MM.1S (cell line): Measurements from ENCODE around the gene C16orf78.
A peak's percentile ranks its signal among the peaks of the same experiment; 100 is the strongest.

Experiments
- DNase-seq: peaks from one replicate; pipeline ENCODE4 v3.0.0-alpha.2; 2015
- H2AFZ ChIP-seq: fragments of 300-600 bp; sonication (generic); 2 replicates; pipeline ENCODE4 v1.6.0; 2016; ENCODE audit warnings: antibody characterized with exemption, low read length
- H3F3A ChIP-seq: fragments of 300-600 bp; sonication (generic); 2 replicates; pipeline ENCODE4 v1.6.1; 2016; ENCODE audit warnings: mild to moderate bottlenecking, antibody characterized with exemption, low read length, moderate library complexity, mixed read lengths; ENCODE audit not compliant: insufficient read depth
- H3K27ac ChIP-seq: fragments of 300-600 bp; sonication (generic); 2 replicates; pipeline ENCODE4 v1.5.1; 2016; ENCODE audit warnings: mild to moderate bottlenecking, low read length
- H3K27me3 ChIP-seq: fragments of 300-600 bp; sonication (generic); replicated peaks from 2 replicates; pipeline ENCODE4 v1.6.0; 2016; ENCODE audit warnings: low read length; ENCODE audit not compliant: insufficient read depth
- H3K36me3 ChIP-seq: fragments of 300-600 bp; sonication (generic); replicated peaks from 2 replicates; pipeline ENCODE4 v1.6.1; 2016; ENCODE audit warnings: mild to moderate bottlenecking, low read length, mixed read lengths; ENCODE audit not compliant: insufficient read depth
- H3K4me1 ChIP-seq: fragments of 300-600 bp; sonication (generic); 2 replicates; pipeline ENCODE4 v1.6.1; 2016; ENCODE audit warnings: low read length, mixed read lengths
- H3K4me2 ChIP-seq: fragments of 300-600 bp; sonication (generic); 2 replicates; pipeline ENCODE4 v1.6.0; 2016; ENCODE audit warnings: low read depth, low read length
- H3K4me3 ChIP-seq: fragments of 300-600 bp; sonication (generic); 2 replicates; pipeline ENCODE4 v1.5.1; 2016; ENCODE audit warnings: low read length, mixed read lengths
- H3K79me2 ChIP-seq: fragments of 300-600 bp; sonication (generic); 2 replicates; pipeline ENCODE4 v1.6.1; 2016; ENCODE audit warnings: mixed run types, low read length, mixed read lengths
- H3K9ac ChIP-seq: fragments of 300-600 bp; sonication (generic); 2 replicates; pipeline ENCODE4 v1.6.1; 2016; ENCODE audit warnings: low read length, mixed read lengths
- H3K9me2 ChIP-seq: fragments of 300-600 bp; sonication (generic); replicated peaks from 2 replicates; pipeline ENCODE4 v1.6.1; 2016; ENCODE audit warnings: mild to moderate bottlenecking, low read length, mixed read lengths; ENCODE audit not compliant: insufficient read depth
- H3K9me3 ChIP-seq: fragments of 300-600 bp; sonication (generic); replicated peaks from 2 replicates; pipeline ENCODE4 v1.6.1; 2016; ENCODE audit warnings: mild to moderate bottlenecking, low read length, mixed read lengths; ENCODE audit not compliant: insufficient read depth
- H4K20me1 ChIP-seq: fragments of 300-600 bp; sonication (generic); 2 replicates; pipeline ENCODE4 v1.6.1; 2016; ENCODE audit warnings: mild to moderate bottlenecking, low read length, moderate library complexity, mixed read lengths; ENCODE audit not compliant: insufficient read depth
- EZH2 ChIP-seq: fragments of 300-600 bp; sonication (generic); optimal IDR thresholded peaks from 2 replicates; pipeline ENCODE3; 2017; ENCODE audit warnings: low read depth, mild to moderate bottlenecking, antibody characterized with exemption, low read length, mixed read lengths
- EZH2phosphoT487 ChIP-seq: fragments of 300-600 bp; sonication (generic); IDR thresholded peaks from 2 replicates; pipeline ENCODE4 v1.6.1; 2018; ENCODE audit warnings: antibody characterized with exemption, low read length
- TF ChIP-seq, protein P1 (sequence below): fragments of 300-600 bp; sonication (generic); IDR thresholded peaks from 2 replicates; pipeline ENCODE4 v1.5.1; 2016; ENCODE audit warnings: antibody characterized with exemption, low read length, mixed read lengths

Gene C16orf78

DNA sequence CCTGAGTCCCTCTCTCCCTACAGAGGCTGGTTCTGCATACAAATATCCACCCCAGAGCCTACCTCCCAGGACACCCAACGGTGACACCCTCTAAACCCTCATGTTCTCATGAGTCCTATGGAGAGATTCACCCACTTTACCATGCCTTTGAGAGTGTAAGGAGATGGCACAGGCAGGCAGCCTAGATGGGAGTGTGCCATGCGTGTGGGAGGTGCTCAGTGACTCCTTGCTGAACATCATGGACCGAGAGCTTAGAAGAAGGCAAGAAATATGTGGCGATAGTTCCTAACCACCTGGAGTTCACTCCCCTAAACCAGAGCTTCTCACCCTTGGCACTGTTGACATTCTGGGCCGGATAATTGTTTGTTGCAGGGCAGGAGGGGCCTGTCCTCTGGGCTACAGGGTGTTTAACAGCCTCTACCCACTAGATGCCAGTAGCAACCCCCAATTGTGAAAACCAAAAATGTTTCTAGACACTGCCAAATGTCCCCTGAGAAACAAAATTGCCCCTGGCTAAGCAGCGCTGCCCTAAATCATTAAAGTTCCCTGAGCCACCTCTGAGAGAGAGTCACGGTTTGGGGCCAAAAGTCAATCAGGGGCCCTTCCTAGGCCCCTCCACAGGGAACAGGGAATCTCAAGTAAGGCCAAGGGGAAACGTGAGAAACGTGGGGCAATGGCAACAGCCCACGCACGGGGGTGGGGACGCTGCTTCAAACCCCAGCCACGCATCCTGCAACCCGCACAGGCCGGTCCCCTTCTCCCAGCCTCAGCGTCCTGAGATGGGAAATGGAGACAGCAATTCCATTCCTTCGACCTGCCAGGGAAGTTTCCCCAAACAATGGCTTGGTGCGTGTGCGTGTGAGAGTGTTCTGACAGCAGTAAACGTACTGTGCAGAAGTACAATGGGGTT, 66.8 kb downstream of the C16orf78 start:
- H3K4me2 ChIP-seq = peak overlapping the region; percentile 94; the same call in 1 of the 2 replicates
- H3K36me3 ChIP-seq = no peaks in the 10 kb centered on the region
- peak overlapping the region; percentile 80; the same call in 1 of the 2 replicates for H3K27ac ChIP-seq
- H2AFZ ChIP-seq = peak overlapping the region; percentile 58
- H3K9me2 ChIP-seq = no peaks in the 10 kb centered on the region
- peaks cover 22% of the 10 kb centered on the region for H3K4me1 ChIP-seq
- H3F3A ChIP-seq = 0 out of 2 replicates have a peak, but pooled peaks cover 3% of the 10 kb centered on the region
- no peaks in the 10 kb centered on the region for H4K20me1 ChIP-seq
- no peaks in the 10 kb centered on the region for H3K9me3 ChIP-seq
- no peak overlapping the region for H3K4me3 ChIP-seq
- no peak overlapping the region for H3K9ac ChIP-seq
- DNase-seq = peak; percentile 27
- TF ChIP-seq, protein P1, sequence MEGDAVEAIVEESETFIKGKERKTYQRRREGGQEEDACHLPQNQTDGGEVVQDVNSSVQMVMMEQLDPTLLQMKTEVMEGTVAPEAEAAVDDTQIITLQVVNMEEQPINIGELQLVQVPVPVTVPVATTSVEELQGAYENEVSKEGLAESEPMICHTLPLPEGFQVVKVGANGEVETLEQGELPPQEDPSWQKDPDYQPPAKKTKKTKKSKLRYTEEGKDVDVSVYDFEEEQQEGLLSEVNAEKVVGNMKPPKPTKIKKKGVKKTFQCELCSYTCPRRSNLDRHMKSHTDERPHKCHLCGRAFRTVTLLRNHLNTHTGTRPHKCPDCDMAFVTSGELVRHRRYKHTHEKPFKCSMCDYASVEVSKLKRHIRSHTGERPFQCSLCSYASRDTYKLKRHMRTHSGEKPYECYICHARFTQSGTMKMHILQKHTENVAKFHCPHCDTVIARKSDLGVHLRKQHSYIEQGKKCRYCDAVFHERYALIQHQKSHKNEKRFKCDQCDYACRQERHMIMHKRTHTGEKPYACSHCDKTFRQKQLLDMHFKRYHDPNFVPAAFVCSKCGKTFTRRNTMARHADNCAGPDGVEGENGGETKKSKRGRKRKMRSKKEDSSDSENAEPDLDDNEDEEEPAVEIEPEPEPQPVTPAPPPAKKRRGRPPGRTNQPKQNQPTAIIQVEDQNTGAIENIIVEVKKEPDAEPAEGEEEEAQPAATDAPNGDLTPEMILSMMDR = peak; percentile 34
- no peak for TF ChIP-seq EZH2
- H3K27me3 ChIP-seq = no peaks in the 10 kb centered on the region
- H3K79me2 ChIP-seq = no peaks in the 10 kb centered on the region

DNA sequence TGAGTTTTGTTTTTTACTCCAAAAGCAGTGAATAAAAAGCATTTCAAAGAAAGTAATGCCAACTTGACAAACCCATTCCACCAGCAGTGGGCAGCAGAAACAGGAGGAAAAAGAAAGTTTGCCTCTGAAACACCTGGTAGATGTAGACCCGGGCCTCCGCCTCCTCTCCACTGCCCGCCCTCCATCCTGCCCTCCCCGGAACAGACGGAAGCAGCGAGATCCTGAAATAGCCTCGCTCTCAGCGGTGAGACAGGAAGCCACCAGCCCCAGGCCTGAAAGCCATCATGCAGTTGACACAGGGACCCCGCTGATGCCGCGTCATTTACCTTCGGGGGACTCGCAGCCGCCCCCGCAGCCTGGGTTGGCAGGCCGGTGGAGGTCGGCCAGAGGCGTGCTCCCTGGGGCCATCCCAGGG, 67.8 kb downstream of the C16orf78 start:
- Histone ChIP-seq H3K4me3 (peak overlapping the region; percentile 47), H3K9ac (peak overlapping the region; percentile 61)

DNA sequence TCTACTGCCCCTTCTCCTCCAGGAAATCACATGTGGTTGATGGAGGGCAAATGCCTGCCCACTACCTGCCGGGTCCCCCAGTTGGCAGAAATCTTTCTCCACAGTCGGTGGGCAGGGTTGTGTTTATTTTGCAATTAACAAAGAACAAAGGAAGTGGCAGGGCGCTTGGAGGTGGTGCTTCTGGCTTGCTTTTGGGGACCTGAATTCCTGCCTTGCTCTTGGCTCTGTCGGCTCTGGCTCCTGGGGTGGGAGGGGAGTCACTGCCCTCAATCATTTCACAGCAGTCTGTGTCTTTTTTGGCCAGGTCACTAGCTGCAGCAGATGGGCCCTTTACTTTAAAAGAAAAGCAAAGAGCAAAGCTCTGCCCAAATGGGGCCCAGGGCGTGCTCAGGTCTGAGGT, 69.2 kb downstream of the C16orf78 start:
- no peak overlapping the region for H3K9ac ChIP-seq
- no peak overlapping the region for H3K4me3 ChIP-seq
- no peaks in the 10 kb centered on the region for H3K27me3 ChIP-seq
- no peaks in the 10 kb centered on the region for H3K79me2 ChIP-seq
- H4K20me1 ChIP-seq = no peaks in the 10 kb centered on the region
- TF ChIP-seq, protein P1 = no peak
- TF ChIP-seq EZH2phosphoT487 (no peak), EZH2 (no peak)
- no peak overlapping the region for H3K27ac ChIP-seq
- H3K9me3 ChIP-seq = no peaks in the 10 kb centered on the region
- H3K36me3 ChIP-seq = no peaks in the 10 kb centered on the region
- no peaks in the 10 kb centered on the region for H3K9me2 ChIP-seq
- no peak overlapping the region for H2AFZ ChIP-seq
- no peak overlapping the region for H3K4me2 ChIP-seq
- DNase-seq = no peak
- peaks cover 22% of the 10 kb centered on the region for H3K4me1 ChIP-seq
- H3F3A ChIP-seq = 0 out of 2 replicates have a peak, but pooled peaks cover 3% of the 10 kb centered on the region

More for the DNA sequence above, 67.8 kb downstream of the C16orf78 start:
- TF ChIP-seq EZH2 (no peak), EZH2phosphoT487 (no peak)
- TF ChIP-seq, protein P1 = peak; percentile 73
- Histone ChIP-seq H3K4me2 (peak overlapping the region; percentile 94), H4K20me1 (no peaks in the 10 kb centered on the region), H3K9me2 (no peaks in the 10 kb centered on the region), H3K27ac (peak overlapping the region; percentile 80), H3K79me2 (no peaks in the 10 kb centered on the region), H3K4me1 (peaks cover 22% of the 10 kb centered on the region), H3K36me3 (no peaks in the 10 kb centered on the region), H3K27me3 (no peaks in the 10 kb centered on the region), H3K9me3 (no peaks in the 10 kb centered on the region), H2AFZ (peak overlapping the region; percentile 80), H3F3A (0 out of 2 replicates have a peak, but pooled peaks cover 3% of the 10 kb centered on the region)
- DNase-seq = peak; percentile 94
